ENCODE measurements around the gene HOXA7.
A peak's percentile ranks its signal among the peaks of the same experiment; 100 is the strongest.

HOXA7 gene

GRCh38 chr7:27163288-27164044 is 7.0 kb upstream of the HOXA7 start:
- DNase-seq (ENCODE audit: low read depth): no peak
- H3K4me3 ChIP-seq (ENCODE audit: low read depth, low read length): no peak overlapping the region
- no peak for TF ChIP-seq CTCF (IDR thresholded peaks at IDR 0.05; ENCODE audit: insufficient read depth, low read depth, low read length, missing control alignments)

GRCh38 chr7:27162561-27163287 is 6.2 kb upstream of the HOXA7 start:
- TF ChIP-seq CTCF (IDR thresholded peaks at IDR 0.05; ENCODE audit: insufficient read depth, low read depth, low read length, missing control alignments): no peak
- DNase-seq (ENCODE audit: low read depth): no peak
- H3K4me3 ChIP-seq (ENCODE audit: low read depth, low read length): no peak overlapping the region

- no peak overlapping the region for H3K4me3 ChIP-seq (ENCODE audit: low read depth, low read length)
- no peak for DNase-seq (ENCODE audit: low read depth)
- TF ChIP-seq CTCF (IDR thresholded peaks at IDR 0.05; ENCODE audit: insufficient read depth, low read depth, low read length, missing control alignments): no peak
Observed at GRCh38 chr7:27161721-27162560, 5.5 kb upstream of the HOXA7 start.

GRCh38 chr7:27161214-27161720 is 4.8 kb upstream of the HOXA7 start:
- TF ChIP-seq CTCF (IDR thresholded peaks at IDR 0.05; ENCODE audit: insufficient read depth, low read depth, low read length, missing control alignments): no peak
- no peak for DNase-seq (ENCODE audit: low read depth)
- peak overlapping the region; percentile 60 for H3K4me3 ChIP-seq (ENCODE audit: low read depth, low read length)

GRCh38 chr7:27160546-27161213 is 4.2 kb upstream of the HOXA7 start:
- peak; percentile 93 for DNase-seq (ENCODE audit: low read depth)
- TF ChIP-seq CTCF (IDR thresholded peaks at IDR 0.05; ENCODE audit: insufficient read depth, low read depth, low read length, missing control alignments): peak; percentile 97
- H3K4me3 ChIP-seq (ENCODE audit: low read depth, low read length): peak overlapping the region; percentile 60

GRCh38 chr7:27160145-27160545 is 3.7 kb upstream of the HOXA7 start:
- no peak for DNase-seq (ENCODE audit: low read depth)
- peak overlapping the region; percentile 60 for H3K4me3 ChIP-seq (ENCODE audit: low read depth, low read length)
- TF ChIP-seq CTCF (IDR thresholded peaks at IDR 0.05; ENCODE audit: insufficient read depth, low read depth, low read length, missing control alignments): no peak

All from GM12865 (cell line).